GM19023 (cell line): ENCODE data around the gene CORO7.
"Not testable (repeated sequence)": the region's sequence is repeated elsewhere in the genome, so short reads cannot be mapped to it uniquely, and the experiment has no call there.

ENCODE experiments used
- ATAC-seq: cut with Tn5 transposase; IDR thresholded peaks from one replicate; pipeline ENCODE4 v1.9.1; 2021; ENCODE audit warnings: mild to moderate bottlenecking, moderate library complexity; ENCODE audit not compliant: unreplicated experiment

The CORO7 gene

DNA sequence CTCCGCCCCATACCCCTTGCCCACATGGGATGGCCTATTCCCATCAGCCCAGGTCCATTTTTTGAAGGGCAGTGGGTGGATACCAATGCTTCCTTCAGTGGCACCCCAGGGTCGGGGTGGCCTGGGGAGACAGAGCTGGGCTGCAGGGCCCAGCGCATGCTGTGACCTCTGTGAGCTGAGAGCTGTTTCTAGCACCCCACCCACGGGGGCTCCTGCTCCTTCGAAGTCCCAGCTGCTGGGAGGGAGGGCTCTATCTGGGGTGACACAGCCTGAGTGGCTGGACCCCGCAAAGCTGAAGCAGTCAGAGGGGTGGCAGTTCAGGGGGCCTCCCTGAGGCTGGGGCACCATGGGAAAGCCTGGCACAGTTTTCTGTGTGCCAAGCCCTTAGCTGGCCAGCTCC is 76.0 kb downstream of the CORO7 start:
- no peak for ATAC-seq

DNA sequence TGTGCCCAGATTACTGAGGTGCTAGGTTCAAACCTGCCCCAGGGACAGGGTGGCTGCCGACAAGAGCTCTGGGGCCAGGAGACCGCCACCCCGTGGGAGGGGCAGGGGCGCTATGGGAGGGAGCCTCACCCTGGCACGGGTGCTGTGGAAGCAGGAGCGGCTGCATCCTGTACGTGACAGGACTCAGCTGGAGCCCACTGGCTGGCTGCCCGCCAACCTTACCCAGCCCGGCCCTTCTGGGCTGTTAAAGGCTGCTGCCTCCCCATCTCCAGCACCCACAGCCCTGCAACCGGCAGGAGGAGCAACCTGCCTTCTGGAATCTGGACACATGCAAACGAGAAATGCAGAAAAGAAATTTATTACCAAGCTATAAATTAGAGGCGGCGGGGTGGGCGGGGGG is 76.5 kb downstream of the CORO7 start:
- ATAC-seq, result no peak

DNA sequence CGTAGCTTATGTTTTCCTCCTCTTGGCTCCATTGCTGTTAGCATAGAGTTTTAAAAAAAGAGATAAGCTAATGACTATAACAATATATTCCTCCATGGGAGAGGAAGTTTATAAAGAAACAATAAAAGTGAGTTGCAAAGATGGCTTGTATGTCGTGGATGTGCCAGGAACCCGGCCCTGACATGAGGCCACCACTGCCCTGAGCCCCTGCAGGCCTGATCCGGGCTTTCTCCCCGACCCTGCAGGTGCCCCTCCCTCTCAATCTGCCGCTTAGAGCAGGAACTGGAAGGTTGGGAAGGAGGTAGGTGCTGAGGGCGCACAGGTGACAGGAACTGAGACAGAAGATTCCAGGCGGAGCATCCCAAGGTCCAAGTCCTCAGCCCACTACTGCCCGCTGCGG is 76.9 kb downstream of the CORO7 start:
- no peak for ATAC-seq

DNA sequence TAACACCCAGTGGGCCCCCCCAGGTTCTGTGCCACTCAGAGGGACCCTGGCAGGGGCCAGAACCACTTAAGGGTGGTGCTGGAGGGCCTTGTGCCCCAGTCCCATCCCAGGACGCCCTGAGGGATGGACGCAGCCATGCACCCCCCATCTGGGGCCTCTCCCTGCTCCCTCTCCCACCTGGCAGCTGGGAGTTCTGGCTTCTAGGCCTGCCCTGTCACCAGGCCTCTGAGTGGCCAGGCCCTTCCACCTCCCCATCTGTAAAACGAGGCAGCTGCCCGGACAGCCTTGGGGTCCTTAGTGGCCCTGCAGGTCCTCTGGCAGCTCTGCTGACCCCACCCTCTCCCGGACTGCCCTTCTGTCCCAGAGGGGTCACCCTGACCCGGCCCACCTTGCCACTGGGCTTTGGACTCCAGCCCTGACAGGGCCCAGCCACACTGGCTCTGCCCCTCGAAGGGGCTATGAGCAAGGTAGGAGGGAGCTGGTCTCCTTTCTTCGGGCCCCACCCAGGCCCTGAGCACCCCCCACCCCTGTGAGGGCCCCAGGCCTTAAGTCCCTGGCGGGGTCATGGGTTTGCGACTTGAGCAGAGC is 77.6 kb downstream of the CORO7 start:
- ATAC-seq, result no peak

DNA sequence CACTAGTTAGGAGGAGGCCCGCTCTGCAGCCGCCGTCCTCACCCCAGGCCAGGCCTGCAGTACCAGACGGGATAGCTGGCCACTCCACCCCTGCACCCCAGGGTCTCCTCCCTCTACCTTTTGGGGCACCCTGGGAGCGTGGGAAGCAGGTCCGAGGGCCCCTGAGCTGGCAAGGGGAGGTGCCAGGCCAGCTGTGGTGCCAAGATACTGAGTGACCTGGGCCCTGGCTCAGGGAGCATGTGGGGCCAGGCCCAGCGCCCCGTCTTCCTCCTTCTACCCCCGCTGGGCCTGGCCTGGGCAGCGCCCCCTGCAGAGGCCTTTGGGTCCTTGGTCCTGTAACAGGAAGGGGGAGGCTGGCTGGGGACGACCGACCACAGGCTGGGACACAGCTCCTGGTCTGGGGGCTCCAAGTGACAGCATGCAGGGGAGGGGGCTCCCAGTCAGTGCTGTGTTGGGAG is 78.2 kb downstream of the CORO7 start:
- no peak for ATAC-seq

DNA sequence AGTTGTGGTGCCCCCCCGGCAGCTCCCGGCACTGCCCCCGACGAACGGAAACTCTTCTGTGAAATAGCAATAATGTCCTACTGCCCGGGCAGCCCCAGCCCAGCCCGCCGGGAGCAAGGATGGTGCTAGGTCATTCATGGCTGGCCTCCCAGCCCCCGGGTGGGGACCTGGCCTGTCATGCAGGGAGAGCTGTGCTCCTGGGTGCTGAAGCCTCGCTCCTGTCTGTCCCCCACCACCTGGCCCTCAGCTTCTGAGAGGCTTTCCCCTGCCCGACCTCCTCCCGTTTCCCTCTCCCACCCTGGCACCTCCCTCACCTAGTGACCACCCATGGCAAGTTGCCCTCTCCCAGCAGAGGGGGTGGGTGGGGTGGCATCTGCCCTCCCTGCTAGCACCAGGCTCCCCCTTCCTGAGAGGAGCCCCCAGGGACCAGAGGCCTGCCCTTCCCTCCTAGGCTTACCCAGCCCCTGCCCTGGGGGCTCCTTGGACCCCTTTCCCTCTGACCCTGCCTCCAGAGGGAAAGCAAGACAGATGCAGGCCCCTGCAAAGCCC is 78.8 kb downstream of the CORO7 start:
- ATAC-seq, result no peak

DNA sequence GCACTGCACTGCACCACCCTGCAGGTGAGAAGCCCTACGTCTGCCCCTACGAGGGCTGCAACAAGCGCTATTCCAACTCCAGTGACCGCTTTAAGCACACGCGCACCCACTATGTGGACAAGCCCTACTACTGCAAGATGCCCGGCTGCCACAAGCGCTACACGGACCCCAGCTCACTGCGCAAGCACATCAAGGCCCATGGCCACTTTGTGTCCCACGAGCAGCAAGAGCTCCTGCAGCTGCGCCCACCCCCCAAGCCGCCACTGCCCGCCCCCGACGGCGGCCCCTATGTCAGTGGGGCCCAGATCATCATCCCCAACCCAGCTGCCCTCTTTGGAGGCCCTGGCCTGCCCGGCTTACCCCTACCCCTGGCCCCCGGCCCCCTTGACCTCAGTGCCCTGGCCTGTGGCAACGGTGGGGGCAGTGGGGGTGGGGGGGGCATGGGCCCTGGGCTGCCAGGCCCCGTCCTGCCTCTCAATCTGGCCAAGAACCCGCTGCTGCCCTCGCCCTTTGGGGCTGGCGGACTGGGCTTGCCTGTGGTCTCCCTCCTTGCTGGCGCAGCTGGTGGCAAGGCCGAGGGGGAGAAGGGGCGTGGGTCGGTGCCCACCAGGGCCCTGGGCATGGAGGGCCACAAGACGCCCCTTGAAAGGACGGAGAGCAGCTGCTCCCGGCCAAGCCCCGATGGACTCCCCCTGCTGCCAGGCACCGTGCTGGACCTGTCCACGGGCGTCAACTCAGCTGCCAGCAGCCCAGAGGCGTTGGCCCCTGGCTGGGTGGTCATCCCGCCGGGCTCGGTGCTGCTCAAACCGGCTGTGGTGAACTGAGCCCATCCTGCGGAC is 79.5 kb downstream of the CORO7 start:
- no peak for ATAC-seq

DNA sequence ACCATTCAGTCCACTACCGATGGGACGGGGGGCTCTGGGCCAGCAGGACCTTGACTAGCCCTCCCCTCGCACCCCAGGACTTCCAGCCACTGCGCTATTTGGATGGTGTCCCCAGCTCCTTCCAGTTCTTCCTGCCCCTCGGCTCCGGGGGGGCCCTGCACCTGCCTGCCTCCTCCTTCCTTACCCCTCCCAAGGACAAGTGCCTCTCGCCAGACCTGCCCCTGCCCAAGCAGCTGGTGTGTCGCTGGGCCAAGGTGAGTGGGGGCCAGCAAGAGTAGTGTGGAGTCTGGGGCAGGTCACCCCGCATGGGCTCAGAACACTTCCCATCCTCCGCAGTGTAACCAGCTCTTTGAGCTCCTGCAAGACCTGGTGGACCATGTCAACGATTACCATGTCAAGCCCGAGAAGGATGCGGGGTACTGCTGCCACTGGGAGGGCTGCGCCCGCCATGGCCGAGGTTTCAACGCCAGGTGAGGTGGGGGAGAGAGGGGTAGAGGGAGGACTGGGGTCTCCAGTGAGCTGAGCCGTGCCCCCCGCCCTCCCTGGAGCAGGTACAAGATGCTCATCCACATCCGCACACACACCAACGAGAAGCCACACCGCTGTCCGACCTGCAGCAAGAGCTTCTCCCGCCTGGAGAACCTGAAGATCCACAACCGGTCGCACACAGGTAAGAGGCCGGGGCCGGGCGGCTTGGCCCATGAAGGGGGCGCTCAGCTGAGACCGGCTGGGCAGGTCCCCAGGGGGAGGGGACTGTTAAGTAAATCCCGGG is 81.5 kb downstream of the CORO7 start:
- no peak for ATAC-seq

DNA sequence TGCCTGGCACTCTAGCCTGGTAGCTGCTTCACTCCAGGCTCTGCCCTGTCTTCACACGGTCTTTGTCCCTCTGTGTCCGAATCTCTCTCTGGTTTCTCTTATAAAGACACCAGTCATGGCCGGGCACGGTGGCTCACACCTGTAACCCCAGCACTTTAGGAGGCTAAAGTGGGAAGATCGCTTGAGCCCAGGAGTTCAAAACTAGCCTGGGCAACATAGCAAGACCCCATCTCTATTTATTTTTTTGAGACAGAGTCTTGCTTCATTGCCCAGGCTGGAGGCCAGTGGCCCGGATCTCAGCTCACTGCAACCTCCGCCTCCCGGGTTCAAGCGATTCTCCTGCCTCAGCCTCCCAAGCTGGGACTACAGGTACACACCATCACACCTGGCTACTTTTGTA is 82.7 kb downstream of the CORO7 start:
- not testable (repeated sequence) for ATAC-seq

DNA sequence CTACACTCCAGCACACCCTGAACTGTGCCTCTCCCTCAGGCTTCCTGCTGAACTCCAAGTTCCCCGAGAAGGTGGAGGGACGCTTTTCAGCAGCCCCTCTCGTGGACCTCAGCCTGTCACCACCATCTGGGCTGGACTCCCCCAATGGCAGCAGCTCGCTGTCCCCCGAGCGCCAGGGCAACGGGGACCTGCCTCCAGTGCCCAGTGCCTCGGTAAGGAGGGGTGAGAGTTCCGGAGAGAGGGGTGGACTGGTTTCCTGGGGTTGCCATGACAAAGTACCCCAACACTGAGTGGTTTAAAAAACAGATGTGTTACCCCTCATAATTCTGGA is 83.1 kb downstream of the CORO7 start:
- ATAC-seq, result no peak

DNA sequence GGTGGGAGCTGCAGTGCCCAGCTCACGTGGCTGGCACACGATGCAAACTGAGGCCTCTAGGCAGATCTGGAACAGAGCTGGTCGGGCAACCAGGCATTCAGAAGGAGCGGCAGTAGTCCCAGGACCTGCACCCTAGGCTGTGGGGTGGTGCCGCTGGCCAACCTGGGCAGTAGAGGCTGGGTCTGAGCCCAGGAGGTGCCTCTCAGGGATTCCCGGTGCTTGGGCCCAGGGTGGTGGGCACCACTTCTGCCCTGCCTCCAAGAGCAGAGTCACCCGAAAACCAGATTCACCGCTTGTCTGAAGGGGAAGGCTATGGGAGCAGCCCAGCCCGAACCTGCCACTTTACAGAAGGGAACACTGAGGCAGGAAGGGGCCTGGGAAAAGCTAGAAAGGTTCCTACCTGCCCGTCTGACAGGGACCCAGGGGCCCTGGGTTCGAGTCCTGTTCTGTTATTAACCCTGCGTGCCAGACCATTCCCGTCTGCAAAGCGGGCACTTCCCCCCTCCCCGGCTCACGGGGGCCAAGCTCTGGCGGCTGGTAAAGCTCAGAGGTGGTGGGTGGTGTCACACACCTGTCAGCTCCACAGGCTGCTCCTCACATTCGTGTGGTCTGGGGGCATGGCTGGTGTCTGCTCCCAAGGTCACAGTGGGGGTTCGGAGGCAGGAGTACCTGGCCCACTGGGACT is 83.6 kb downstream of the CORO7 start:
- no peak for ATAC-seq

DNA sequence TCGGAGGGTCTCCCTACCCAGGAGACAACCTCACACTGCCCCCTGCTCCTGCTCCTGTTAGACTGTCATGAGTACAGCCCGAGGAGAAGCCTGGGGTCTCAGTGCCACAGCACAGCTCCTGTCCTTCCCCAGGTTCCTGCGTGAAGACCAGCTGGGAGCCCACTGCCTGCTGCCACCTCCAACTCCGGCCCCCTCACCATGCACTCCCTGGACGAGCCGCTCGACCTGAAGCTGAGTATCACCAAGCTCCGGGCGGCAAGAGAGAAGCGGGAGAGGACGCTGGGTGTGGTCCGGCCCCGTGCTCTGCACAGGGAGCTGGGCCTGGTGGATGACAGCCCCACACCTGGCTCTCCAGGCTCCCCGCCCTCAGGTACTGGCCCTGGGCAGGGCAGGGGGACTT is 84.3 kb downstream of the CORO7 start:
- no peak for ATAC-seq

DNA sequence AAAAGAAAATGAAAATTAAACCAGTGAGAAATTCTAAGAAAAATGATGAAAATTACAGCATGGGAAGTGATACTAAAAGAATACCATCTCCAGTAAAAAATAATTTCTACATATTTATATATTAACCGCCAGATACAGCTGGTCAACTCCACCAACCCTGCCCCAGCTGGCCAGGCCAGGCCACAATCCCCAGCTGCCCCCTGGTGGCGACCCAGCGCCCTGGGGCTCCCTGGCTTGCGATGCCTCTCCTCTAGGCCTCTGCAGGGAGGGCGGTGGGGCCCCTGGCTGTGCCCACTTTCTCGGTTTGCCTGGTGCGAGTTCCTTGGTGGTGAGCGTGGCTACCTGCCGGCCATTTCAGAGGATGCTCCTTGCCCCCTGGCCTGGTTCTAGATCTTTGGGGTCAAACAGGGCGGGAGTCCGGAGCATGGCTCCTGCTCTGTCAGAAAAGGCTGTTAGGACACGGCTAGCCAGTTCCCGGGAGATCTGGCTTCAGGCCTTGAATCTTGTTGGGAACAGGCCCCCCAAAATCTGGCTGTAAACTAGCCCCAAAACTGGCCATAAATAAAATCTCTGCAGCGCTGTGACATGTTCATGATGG is 86.0 kb downstream of the CORO7 start:
- no peak for ATAC-seq

DNA sequence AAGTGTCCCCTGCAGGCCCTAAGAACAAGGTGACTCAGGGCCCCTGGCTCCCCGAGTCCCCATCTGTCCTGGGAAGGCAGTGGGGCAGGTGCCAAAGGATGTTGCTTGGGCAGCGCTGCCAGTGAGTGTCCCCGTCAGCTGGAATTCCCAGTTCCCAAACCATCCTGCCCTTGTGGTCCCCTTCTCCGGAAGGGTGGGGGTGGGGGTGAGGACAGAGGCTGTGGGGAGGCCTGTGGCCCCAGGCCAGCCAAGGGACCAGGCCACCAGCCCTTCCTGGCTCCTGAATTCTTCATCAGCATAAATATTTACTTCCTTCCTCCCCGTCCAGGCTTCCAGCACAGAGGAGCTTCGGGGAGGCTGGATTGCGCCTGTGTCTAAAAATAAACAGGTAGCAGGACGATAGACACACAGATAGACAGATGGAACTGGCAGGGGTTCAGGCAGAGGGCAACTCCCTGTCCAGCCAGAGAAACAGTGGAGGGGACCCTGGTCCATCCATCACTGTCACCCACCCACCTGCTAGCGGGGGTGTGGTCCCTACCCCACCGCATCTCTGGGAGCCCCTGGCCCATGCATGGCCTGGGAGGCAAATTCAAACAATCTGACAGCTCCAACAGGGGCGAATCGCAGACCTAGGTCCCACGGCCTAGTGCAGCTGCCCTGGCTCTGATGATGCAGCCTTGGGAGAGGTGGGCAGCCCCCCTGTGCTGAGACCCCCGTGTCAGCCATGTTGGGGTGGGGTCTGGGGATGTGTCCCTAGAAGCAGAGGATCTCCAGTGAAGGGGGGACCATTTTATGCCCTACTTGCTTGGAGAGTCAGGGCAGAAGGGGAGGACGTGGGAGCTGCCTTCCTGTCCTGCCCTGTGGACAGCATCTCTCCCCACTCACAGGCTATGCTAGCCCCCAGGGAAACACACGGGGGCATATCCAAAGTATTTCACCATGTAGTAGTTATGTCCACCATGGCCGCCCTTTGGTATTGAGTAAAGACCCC is 87.3 kb downstream of the CORO7 start:
- no peak for ATAC-seq

DNA sequence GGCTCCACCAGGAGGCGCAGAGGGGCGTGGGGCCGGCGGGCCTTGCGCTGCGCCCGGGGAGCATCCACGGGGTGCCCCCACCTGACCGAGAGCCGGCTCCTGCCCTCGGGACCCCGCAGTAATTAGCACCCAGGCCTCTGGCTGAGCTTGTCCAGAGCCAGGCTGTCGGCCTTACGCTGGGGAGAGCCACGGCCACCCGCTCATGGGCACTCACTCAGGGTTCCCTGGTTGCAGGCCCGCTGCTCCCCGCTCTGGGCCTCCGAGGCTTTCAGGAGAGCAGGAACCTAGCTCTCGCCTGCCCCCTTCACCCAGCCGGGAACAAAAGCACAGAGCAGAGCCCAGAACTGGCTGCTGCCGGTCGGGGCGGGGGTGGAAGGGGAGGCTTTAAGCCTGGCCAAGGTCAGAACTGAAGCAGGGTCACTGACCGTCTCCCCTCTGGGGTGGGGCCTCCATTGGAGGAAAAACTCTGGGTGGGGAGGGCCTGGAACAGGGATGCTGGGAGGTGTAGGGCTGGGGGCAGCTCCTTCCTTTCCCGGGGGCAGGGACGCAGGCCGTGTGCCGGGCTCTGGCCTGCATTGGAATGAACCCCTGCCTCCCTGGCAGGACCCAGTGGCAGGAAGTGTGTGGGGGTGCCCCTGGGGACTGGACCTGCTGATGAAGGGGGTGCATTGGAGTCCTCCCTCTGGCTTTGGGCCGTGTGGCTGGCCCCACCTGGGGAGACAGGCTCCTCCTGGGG is 88.2 kb downstream of the CORO7 start:
- no peak for ATAC-seq

DNA sequence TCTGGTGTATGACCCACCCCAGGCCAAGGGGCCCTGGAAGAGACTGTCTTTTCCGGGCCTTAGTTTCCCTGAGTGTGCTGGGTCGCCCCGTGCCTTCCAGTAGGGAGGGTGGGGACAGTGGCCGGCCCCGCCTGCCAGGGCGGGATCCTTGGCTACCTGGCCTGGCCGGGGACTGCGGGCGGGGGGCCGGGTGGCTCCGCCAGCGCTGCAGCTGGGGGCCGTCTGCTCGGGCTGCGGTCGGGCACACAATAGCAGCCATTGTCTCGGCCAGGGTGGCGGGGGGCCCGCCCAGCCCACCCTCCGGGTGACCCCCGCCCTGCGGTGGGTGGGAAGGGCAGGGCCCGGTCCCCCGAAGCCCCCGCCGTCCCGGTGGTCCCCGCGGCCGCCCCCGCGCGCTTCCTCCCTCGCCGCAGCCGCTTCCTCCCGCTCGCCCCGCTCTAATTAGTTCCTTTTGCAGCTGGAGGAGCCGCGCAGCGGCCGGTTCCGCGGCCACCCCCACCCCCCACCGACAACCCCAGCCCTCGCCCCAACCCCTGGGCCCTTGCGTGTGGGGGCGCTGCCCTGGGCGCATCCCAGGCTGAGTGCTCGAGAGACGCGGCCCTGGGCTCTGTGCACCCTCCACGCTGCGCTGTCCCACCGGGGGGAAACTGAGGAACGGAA is 88.9 kb downstream of the CORO7 start:
- no peak for ATAC-seq

DNA sequence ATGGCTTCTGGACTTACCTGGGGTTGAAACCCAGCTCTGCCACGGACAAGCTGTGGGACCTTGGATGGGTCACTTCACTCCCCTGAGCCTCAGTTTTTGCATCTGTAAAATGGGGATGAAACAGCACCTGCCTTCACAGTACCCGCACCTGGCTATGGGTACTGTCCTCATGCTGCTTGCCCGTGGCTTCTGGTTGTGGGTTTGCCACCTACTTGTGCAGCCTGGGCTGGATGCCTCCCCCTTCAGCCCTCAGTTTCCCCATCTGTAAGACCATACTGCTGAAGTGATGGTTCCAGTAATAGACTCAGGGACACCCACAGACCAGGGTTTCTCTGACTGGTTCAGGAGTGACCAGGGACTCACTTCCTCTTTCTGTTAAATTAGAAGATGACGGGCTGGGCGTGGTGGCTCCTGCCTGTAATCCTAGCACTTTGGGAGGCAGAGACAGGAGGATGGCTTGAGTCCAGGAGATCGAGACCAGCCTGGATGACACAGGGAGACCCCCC is 91.1 kb downstream of the CORO7 start:
- no peak for ATAC-seq
